SK-N-SH treated with all-trans-retinoic acid at 6 μM for 48 hours (cell line): ENCODE results near the gene GCHFR.

Experiments
- ARNTL ChIP-seq: fragments of 450-650 bp; formaldehyde crosslinking; IDR thresholded peaks from 2 replicates; pipeline ENCODE4 v1.5.0; 2020; ENCODE audit warnings: low read depth, mild to moderate bottlenecking, moderate library complexity, borderline replicate concordance
- CSDC2 ChIP-seq: fragments of 250-450 bp; sonication (Bioruptor Pico); IDR thresholded peaks from 2 replicates; pipeline ENCODE4 v1.5.0; 2020; ENCODE audit warnings: mild to moderate bottlenecking, moderate library complexity
- ISL1 ChIP-seq: fragments of 250-450 bp; sonication (Bioruptor Pico); IDR thresholded peaks from 2 replicates; pipeline ENCODE4 v2.1.2; 2022; ENCODE audit warnings: mild to moderate bottlenecking, moderate library complexity
- PATZ1 ChIP-seq: fragments of 250-450 bp; sonication (Bioruptor Pico); IDR thresholded peaks from 2 replicates; pipeline ENCODE4 v1.8.0; 2020; ENCODE audit warnings: mild to moderate bottlenecking, moderate library complexity, borderline replicate concordance
- RARB ChIP-seq: fragments of 250-450 bp; sonication (Bioruptor Pico); IDR thresholded peaks from 2 replicates; pipeline ENCODE4 v1.8.0; 2021; ENCODE audit warnings: mild to moderate bottlenecking, moderate library complexity
- TCF4 ChIP-seq: fragments of 250-450 bp; sonication (Bioruptor Pico); IDR thresholded peaks from 2 replicates; pipeline ENCODE4 v1.8.0; 2021; ENCODE audit warnings: mild to moderate bottlenecking, moderate library complexity, borderline replicate concordance
- TOX ChIP-seq: fragments of 250-450 bp; sonication (Bioruptor Pico); IDR thresholded peaks from 2 replicates; pipeline ENCODE4 v1.8.0; 2021; ENCODE audit warnings: mild to moderate bottlenecking, moderate library complexity, borderline replicate concordance
- ZFP3 ChIP-seq: fragments of 250-450 bp; sonication (Bioruptor Pico); IDR thresholded peaks from 2 replicates; pipeline ENCODE4 v1.5.0; 2020; ENCODE audit warnings: mild to moderate bottlenecking, moderate library complexity
- ZFP30 ChIP-seq: fragments of 450-650 bp; formaldehyde crosslinking; IDR thresholded peaks from 2 replicates; pipeline ENCODE4 v1.5.0; 2022; ENCODE audit warnings: mild to moderate bottlenecking, moderate library complexity

- TF ChIP-seq RARB (CRISPR knock-in tag) (no peak), ARNTL (CRISPR knock-in tag) (no peak), PATZ1 (CRISPR knock-in tag) (no peak), CSDC2 (CRISPR knock-in tag) (no peak), ZFP3 (CRISPR knock-in tag) (no peak), ZFP30 (CRISPR knock-in tag) (no peak), TCF4 (CRISPR knock-in tag) (no peak), TOX (no peak), ISL1 (CRISPR knock-in tag) (no peak)
Measured at GRCh38 chr15:40763801-40764628, at the start of gene GCHFR.
